Measurements from ENCODE around the gene NIPAL1.

NIPAL1 gene

GRCh38 chr4:48024522-48024921 is 8.0 kb downstream of the NIPAL1 start:
- no peak for DNase-seq

- DNase-seq: no peak
Measured at GRCh38 chr4:48025005-48025404, 8.4 kb downstream of the NIPAL1 start.

GRCh38 chr4:48027653-48028052 is 11.1 kb downstream of the NIPAL1 start:
- DNase-seq: no peak

DNA sequence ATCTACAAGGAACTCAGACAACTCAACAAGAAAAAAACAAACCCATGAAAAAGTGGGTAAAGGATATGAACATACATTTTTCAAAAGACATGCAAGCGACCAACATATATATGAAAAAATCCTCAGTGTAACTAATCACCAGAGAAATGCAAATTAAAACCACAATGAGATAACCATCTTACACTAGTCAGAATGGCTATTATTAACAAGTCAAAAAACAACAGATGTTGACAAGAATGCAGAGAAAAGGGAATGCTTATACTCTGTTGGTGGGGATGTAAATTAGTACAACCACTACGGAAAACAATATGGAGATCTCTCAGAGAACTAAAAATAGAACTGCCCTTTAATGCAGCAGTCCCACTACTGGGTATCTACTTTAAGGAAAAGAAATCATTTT is 12.1 kb downstream of the NIPAL1 start:
- no peak for DNase-seq

- DNase-seq: no peak
Measured at GRCh38 chr4:48030470-48030869, 13.9 kb downstream of the NIPAL1 start.

DNA sequence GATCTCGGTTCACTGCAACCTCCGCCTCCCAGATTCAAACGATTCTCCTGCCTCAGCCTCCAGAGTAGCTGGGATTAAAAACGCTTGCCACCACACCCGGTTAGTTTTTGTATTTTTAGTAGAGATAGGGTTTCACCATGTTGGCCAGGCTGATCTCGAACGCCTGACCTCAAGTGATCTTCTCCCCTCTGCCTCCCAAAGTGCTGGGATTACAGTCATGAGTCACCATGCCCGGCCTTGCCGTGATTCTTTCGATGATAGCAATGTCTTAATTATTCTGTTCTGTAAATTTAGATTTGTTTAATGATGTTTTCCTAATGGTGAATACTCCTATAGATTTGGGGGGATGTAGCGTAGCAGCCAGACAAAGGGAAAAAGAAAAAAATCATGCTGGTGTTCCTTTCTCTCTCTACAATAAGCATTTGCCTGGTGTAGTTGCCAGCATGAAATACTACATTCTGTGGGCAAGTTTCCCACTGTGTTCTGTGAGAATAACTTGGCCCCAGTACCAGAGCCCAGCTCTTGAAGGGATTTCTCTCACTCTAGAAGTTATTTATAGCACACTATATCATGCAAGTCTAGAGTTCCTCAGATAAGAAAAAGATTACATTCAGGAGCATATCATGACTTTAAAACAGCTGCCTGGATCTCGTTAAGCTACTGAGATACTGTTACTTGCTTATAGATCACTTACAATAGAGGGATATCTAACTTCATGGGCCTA is 15.4 kb downstream of the NIPAL1 start:
- DNase-seq: no peak

DNA sequence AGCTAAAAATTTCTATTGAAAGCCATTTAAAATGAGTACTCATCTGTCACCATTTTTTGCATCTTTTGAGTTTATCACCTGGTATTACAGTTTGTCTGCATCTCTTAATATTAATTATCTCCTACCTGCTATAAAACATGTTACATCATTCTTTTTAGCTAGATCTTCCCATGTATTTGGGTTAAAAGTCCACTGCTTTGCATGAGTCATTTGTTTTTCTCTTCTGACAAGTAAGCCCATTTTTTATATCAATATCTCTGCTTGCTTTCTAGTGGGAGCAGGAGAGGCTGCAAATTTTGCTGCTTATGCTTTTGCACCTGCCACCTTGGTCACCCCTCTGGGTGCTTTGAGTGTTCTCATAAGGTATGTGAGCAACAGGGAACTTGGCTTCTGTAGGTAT is 16.1 kb downstream of the NIPAL1 start:
- no peak for DNase-seq

DNA sequence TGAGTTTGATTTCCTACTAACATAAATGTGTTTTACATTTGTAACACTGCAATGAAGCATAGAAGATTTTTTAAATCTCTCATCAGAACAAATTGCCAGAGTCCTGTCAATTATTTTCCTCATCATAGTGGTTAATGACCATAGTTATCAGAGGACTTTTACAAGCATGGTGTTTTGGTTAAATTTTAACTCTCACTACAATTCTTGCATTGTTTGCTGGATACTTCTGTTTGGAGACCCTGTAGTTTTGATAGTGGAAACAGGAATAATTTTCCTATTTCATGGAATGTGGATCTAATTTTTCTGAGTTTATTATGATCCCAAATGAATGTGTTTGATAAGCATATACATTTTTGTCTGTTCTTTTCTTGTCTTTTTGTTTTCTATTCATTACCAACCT is 16.8 kb downstream of the NIPAL1 start:
- DNase-seq: no peak

DNA sequence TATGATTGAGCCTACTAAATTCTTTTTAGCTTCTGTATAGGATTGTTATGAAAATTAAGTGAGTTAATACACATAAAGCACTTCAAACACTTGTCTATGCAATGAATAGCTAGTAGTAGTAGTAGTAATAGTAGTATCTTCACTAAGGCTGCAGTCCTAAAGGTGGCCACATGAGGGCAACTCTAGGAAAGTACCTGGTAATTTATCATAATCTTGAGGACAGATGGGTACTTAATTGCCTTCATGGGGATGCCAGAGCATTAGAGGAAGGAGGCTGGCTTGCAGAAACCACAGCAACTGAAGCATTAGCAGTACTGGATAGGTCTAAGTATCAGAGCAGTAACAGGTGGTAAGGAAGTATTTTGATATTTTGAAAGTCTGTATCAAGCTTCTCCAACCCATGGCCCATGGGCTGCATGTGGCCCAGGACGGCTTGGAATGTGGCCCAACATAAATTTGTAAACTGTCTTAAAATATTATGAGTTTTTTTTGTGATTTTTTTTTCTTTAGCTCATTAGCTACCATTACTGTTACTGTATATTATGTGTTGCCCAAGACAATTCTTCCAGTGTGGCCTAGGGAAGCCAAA is 17.3 kb downstream of the NIPAL1 start:
- DNase-seq: no peak

DNA sequence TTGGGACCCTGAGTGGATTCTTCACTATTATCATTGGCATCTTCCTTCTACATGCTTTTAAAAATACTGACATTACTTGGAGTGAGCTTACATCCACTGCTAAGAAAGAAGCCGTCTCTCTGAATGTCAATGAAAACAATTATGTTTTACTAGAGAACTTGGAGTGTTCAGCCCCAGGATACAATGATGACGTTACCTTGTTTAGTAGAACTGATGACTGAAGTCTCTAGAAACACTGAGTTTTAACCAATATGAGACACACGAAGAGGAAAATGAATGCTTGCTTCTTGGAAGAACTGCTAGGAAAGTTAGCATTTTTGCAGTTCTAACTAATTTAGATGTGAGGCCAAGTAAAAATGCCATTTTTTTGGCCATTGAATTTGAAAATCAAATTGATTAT is 19.4 kb downstream of the NIPAL1 start:
- DNase-seq: no peak

DNA sequence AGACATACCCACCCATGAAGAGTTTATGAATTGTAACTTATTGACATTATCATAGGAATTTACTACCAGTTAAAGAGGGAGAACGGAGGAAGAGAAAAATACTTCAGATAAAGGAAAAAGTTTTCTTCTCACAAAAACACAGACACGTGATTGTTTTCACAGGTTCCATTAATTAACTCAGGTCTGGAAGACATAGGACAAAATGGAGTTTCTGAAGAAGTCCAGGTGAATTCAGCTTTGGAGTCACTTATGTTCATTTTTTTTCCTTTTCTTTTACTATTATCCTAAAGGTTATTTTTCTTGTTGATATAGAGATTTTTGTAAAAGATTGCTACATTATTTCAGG is 20.5 kb downstream of the NIPAL1 start:
- no peak for DNase-seq

GRCh38 chr4:48038666-48039065 is 22.1 kb downstream of the NIPAL1 start:
- DNase-seq: no peak

DNA sequence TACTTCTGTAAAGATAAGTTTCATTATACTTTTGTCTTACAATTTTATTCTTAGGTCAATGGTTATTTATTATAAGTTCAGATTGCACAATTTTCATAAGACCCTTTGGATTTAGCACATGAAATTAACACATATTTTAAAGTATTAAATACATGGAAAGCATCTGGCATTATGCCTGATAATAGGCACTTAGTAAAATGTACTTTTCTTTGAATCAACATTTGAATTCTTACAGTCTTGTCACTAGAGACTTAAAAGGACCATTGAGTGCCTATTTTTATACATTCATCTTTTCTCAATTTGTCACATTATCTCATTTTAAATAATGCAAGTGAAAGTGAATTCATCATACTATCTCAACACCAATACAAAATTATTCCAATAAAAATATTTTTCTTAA is 23.0 kb downstream of the NIPAL1 start:
- no peak for DNase-seq

DNA sequence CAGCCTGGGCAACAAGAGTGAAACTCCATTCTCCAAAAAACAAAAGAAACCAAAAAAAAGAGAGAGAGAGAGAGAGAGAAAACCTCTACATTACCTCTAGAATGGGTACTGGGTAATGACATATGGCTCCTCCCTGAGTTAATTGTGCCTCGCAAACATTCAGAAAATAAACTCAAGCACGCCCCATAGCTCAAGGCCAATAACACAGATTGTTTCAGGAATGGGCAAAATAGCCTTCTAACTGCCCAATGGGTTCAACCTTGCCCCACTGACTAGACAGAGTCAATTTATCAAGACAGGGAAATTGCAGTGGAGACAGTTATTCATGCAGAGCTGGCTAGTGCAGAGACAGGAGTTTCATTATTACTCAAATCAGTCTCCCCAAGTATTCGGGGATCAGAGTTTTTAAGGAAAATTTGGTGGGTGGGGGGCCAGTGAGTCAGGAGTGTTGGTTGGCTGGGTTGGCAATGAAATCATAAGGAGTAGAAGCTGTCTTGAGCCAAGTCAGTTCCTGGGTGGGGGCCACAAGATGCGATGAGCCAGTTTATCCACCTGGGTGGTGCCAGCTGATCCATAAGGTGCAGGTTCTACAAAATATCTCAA is 25.1 kb downstream of the NIPAL1 start:
- DNase-seq: no peak

- no peak for DNase-seq
Measured at GRCh38 chr4:48042979-48043461, 26.4 kb downstream of the NIPAL1 start.

DNA sequence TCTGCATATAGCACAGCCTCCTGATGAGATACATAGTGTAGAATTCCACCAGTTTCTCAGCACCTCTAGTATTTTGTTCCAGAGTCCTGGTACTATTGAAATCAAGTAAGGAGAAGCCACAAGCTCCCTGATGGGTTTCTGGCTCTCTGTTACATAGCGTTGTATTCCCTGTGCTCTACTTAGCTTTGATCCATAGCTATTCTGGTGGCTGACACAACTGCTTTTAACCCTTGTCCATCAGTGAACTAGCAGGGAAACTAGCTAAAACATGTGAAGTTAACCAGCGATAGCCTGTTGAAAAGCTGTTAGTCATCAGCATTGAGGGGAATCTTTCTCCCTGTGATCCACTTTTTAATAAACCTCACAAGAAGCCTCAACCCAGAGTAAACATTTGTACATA is 26.9 kb downstream of the NIPAL1 start:
- no peak for DNase-seq

GRCh38 chr4:48044298-48044697 is 27.7 kb downstream of the NIPAL1 start:
- DNase-seq: no peak

DNA sequence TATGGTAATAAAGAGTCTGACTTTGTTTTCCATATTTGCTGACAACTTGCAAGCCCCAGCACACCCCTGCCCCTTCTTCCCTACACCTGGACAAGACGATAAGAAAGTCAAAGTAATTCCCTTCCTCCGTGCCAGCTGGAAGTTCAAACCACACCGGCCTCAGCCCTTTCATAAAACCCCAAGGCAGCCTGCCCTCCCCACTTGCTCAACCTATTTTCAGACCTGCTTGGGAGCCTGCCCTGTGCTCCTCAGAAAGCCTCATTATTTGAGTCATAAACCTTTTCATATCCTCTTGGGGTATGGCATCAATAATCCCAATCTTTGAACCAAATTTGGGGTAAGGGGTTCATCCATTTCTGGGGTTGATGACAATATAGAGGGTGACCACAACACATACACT is 29.5 kb downstream of the NIPAL1 start:
- DNase-seq: no peak

DNA sequence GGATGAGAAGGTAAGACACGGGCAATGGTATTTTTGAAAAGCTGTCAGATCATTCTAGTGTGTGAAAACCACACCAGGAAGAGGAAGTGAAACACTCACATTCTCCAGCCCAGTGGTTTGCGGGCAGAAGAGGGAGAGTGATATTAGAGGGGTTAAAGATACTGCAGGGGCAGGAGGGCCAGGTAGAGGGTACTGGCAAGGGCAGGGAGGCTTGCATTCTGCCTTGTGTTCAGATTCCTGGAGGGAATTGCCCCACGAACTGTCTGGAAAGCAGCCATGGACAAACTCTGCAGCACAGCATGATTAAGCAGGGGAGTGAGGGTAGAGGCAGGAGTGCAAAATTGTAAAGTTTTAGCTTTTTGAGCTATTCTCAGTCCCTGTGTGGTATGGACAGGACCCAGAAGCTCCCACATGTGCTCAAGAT is 30.9 kb downstream of the NIPAL1 start:
- DNase-seq: no peak

DNA sequence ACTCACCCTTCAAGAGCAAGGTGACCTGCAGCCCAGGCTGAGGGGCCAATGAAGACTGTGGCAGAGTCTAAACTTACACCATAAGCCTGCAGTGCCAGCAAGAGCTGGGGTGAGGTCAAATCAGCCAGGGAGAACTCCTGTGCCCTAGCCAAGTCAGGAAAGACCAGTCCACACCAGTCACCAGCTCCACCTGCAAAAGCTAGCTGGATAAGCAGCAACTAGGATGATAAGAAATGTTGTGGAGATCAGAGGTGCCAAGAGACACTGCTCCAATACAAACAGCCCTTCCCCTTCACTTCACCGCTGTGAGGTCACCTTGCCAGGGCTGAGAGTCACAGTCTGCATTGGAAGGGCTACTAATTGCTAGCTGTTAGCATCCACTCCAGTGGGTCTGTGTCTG is 31.3 kb downstream of the NIPAL1 start:
- no peak for DNase-seq

DNA sequence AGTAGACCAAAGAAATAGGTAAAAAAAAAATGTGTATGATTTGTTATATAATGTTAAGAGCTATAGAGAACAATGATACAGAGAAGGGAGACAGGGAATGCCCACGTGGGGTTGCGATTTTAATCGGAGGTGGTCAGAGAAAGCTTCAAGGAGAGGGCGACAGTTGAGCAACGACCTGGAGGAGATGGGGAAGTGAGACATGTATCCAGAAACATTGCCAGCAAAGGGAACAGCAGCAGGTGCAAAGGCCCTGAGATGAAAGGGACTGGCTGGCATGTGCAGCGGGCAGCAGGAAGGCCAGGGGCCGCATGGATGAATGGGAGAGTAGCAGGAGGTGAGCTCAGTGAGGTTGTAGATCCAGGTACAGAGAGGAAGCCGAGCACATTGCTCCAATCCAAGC is 32.9 kb downstream of the NIPAL1 start:
- no peak for DNase-seq

DNA sequence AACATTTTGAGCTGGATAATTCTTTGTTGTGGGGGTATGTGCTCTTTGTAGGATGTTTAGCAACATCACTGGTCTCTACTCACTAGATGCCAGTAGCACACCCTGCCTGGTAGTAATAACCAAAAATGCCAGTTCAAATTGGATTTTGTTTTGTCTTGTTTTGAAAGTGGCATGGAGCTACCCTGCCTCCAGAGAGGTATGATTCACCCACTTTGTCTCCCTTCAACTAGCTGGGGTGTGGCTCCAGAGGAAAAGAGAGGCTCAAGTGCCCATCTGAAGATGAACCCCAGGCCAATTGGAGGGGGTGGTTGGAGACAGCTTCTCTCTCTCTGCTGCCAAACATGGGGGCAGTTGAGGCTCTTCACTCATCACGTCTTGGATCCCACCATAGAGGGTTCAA is 34.5 kb downstream of the NIPAL1 start:
- DNase-seq: no peak

GRCh38 chr4:48058617-48059530 is 42.3 kb downstream of the NIPAL1 start:
- no peak for DNase-seq
